ENCODE measurements around the gene ZNF319. TPM values are rescaled to one million over a fixed set of nuclear protein-coding genes. Genes with fewer than 3 reads are reported as not detected.

ZNF319 gene
- total RNA-seq, 1 donor from 2014 or later: 11.0 TPM

DNA sequence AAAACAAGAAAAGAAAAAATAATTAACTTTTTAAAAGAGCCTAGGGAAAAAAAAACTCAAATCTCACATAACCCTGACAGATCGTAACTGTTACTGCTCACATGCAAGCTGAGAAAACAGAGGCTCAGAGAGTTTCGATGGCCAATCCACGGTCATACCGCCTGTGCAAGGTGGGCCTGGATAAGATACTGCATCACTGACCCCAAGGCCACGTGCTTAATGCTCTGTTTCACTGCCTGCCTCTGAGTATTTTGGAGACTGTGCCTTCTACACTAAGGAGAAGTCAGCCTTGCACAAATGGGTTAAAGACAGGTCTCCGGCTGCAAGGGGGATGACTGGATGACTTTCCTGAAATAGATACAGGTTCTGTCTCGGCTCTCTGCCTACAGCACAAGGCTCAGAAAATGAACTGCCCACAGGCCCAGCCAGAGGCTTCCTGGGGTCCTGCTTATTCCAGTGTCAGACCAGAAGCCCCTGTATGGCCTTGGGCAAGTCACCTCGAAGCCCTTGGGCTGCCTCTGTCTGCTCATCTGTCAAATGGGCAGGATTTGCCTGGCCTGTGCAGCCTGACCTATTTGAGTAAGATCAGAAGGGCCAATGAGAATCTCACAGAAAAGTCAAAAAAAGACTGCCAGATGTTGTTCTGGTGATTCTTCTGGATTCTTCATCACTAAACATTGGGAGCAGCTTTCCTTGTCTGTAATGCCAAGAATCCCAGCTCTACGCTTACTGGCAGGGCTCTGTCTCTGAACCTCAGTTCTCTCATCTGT, 55.3 kb downstream of the ZNF319 start:
- Histone ChIP-seq H3K36me3 (no peaks in the 10 kb centered on the region), H3K27ac (no peak overlapping the region), H3K9me3 (no peaks in the 10 kb centered on the region), H3K4me3 (no peak overlapping the region), H3K27me3 (ENCODE audit: low read depth) (no peaks in the 10 kb centered on the region), H3K4me1 (peaks cover 9% of the 10 kb centered on the region)
- no peak for DNase-seq
- intact Hi-C loops (cut with DNase I): no loop called here
- no peak for TF ChIP-seq CTCF (IDR thresholded peaks at IDR 0.05)
- ATAC-seq: no peak

Other genes starting within 250 kb of the ZNF319 start
- gene KIFC3, start 198.2 kb downstream of the ZNF319 start, total RNA-seq: 70.9 TPM
- gene CNGB1, start 29.5 kb downstream of the ZNF319 start, total RNA-seq: 0.35 TPM
- 39.9 TPM for gene USB1, start 735 bp upstream of the ZNF319 start, total RNA-seq
- gene MMP15, start 25.1 kb upstream of the ZNF319 start, total RNA-seq: 21.5 TPM
- 21.7 TPM for gene CFAP20, start 128.7 kb upstream of the ZNF319 start, total RNA-seq
- gene CSNK2A2, start 197.4 kb upstream of the ZNF319 start, total RNA-seq: 72.1 TPM